CD4-positive, alpha-beta T cell treated with Interleukin-10 for 1 hour (primary cell): ENCODE measurements around the gene ADAM8.
"Not testable (repeated sequence)": the region's sequence is repeated elsewhere in the genome, so short reads cannot be mapped to it uniquely, and the experiment has no call there.

Source experiments
- DNase-seq: peaks from one replicate; pipeline ENCODE4 v3.0.0-alpha.2; 2020

ADAM8 gene

GRCh38 chr10:133229265-133230043 lies 47.2 kb downstream of the ADAM8 start:
- no peak for DNase-seq

GRCh38 chr10:133227256-133227655 lies 49.4 kb downstream of the ADAM8 start:
- no peak for DNase-seq

GRCh38 chr10:133226251-133226808 lies 50.3 kb downstream of the ADAM8 start:
- no peak for DNase-seq

GRCh38 chr10:133225707-133226191 lies 50.9 kb downstream of the ADAM8 start:
- no peak for DNase-seq

GRCh38 chr10:133224756-133225372 lies 51.8 kb downstream of the ADAM8 start:
- no peak for DNase-seq

- no peak for DNase-seq
Measured at GRCh38 chr10:133224076-133224475, 52.6 kb downstream of the ADAM8 start.

GRCh38 chr10:133221756-133222155 lies 54.9 kb downstream of the ADAM8 start:
- DNase-seq = not testable (repeated sequence)

- no peak for DNase-seq
Measured at GRCh38 chr10:133221331-133221730, 55.3 kb downstream of the ADAM8 start.

GRCh38 chr10:133219782-133220181 lies 56.9 kb downstream of the ADAM8 start:
- DNase-seq = no peak

- no peak for DNase-seq
Measured at GRCh38 chr10:133218891-133219290, 57.8 kb downstream of the ADAM8 start.

GRCh38 chr10:133217800-133218589 lies 58.7 kb downstream of the ADAM8 start:
- no peak for DNase-seq

- no peak for DNase-seq
Measured at GRCh38 chr10:133216776-133217175, 59.9 kb downstream of the ADAM8 start.

- no peak for DNase-seq
Measured at GRCh38 chr10:133215586-133215985, 61.1 kb downstream of the ADAM8 start.

- no peak for DNase-seq
Measured at GRCh38 chr10:133214468-133215410, 61.9 kb downstream of the ADAM8 start.

GRCh38 chr10:133213641-133214467 lies 62.8 kb downstream of the ADAM8 start:
- no peak for DNase-seq

- DNase-seq = no peak
Measured at GRCh38 chr10:133212853-133213494, 63.7 kb downstream of the ADAM8 start.
